GM21367 (cell line): ENCODE results near the gene TRPM4.
"Not testable (repeated sequence)": the region's sequence is repeated elsewhere in the genome, so short reads cannot be mapped to it uniquely, and the experiment has no call there.

Source experiments
- ATAC-seq: cut with Tn5 transposase; IDR thresholded peaks from one replicate; pipeline ENCODE4 v1.9.1; 2021; ENCODE audit not compliant: unreplicated experiment

TRPM4 gene

GRCh38 chr19:49186108-49186507, 28.5 kb downstream of the TRPM4 start:
- no peak for ATAC-seq

GRCh38 chr19:49188626-49189200, 31.1 kb downstream of the TRPM4 start:
- no peak for ATAC-seq

- ATAC-seq, result no peak
These were observed 31.7 kb downstream of the TRPM4 start for GRCh38 chr19:49189259-49189658.

GRCh38 chr19:49190781-49191180, 33.2 kb downstream of the TRPM4 start:
- no peak for ATAC-seq

- ATAC-seq, result no peak
These were observed 36.3 kb downstream of the TRPM4 start for GRCh38 chr19:49193822-49194394.

GRCh38 chr19:49194408-49194807, 36.8 kb downstream of the TRPM4 start:
- ATAC-seq, result no peak

- no peak for ATAC-seq
These were observed 39.1 kb downstream of the TRPM4 start for GRCh38 chr19:49196527-49197240.

- no peak for ATAC-seq
These were observed 42.8 kb downstream of the TRPM4 start for GRCh38 chr19:49200238-49200862.

- no peak for ATAC-seq
These were observed 43.5 kb downstream of the TRPM4 start for GRCh38 chr19:49201042-49201441.

- ATAC-seq, result no peak
These were observed 47.5 kb downstream of the TRPM4 start for GRCh38 chr19:49205114-49205513.

- not testable (repeated sequence) for ATAC-seq
These were observed 51.9 kb downstream of the TRPM4 start for GRCh38 chr19:49209502-49209901.

GRCh38 chr19:49210108-49210900, 52.7 kb downstream of the TRPM4 start:
- no peak for ATAC-seq

GRCh38 chr19:49210901-49211451, 53.4 kb downstream of the TRPM4 start:
- ATAC-seq, result no peak

- no peak for ATAC-seq
These were observed 54.6 kb downstream of the TRPM4 start for GRCh38 chr19:49212016-49212701.

- no peak for ATAC-seq
These were observed 56.2 kb downstream of the TRPM4 start for GRCh38 chr19:49213791-49214190.

GRCh38 chr19:49214701-49215100, 57.1 kb downstream of the TRPM4 start:
- ATAC-seq, result no peak

- ATAC-seq, result no peak
These were observed 58.5 kb downstream of the TRPM4 start for GRCh38 chr19:49216071-49216470.

- ATAC-seq, result no peak
These were observed 59.8 kb downstream of the TRPM4 start for GRCh38 chr19:49217382-49217781.

- ATAC-seq, result no peak
These were observed 64.4 kb downstream of the TRPM4 start for GRCh38 chr19:49222011-49222410.

GRCh38 chr19:49222528-49222927, 64.9 kb downstream of the TRPM4 start:
- ATAC-seq, result no peak
